Hepatic stellate cell (primary cell): ENCODE results near the gene THAP8.

Source experiments
- DNase-seq: peaks from one replicate; pipeline ENCODE4 v3.0.0; 2011; ENCODE audit warnings: low spot score

The THAP8 gene, protein sequence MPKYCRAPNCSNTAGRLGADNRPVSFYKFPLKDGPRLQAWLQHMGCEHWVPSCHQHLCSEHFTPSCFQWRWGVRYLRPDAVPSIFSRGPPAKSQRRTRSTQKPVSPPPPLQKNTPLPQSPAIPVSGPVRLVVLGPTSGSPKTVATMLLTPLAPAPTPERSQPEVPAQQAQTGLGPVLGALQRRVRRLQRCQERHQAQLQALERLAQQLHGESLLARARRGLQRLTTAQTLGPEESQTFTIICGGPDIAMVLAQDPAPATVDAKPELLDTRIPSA

DNA sequence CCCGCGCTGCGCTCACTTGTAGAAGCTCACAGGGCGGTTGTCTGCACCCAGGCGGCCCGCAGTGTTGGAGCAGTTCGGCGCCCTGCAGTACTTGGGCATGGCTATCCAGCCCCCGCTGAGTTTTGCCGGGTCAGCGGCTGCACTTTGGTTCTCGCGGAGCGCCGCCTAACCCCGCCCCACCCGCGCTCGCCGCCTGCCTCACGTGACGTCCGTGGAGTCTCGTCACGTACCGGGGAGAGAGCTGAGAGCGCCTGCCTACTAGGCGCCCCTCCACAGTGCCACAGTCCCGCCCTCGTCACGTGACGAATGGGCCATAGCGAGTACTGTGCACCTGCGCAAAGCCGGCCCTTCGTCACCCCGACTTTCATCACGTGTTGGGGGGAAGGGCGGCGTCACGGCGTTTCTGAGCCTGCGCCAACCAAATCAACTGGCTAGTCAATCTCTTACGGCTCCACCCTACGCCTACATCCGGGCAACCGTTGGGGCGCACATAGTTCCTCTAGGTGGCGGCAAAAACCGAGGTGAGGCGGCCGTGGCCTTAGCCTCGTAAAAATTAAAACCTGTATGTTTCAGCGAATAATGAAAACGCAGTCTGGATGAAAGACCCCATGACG, at the start of gene THAP8:
TSS of gene THAP8 (minus strand) at position 167 of the 614 bp plus-strand sequence. CDS start at position 99, 68 bp downstream.
- DNase-seq: peak; percentile 100

DNA sequence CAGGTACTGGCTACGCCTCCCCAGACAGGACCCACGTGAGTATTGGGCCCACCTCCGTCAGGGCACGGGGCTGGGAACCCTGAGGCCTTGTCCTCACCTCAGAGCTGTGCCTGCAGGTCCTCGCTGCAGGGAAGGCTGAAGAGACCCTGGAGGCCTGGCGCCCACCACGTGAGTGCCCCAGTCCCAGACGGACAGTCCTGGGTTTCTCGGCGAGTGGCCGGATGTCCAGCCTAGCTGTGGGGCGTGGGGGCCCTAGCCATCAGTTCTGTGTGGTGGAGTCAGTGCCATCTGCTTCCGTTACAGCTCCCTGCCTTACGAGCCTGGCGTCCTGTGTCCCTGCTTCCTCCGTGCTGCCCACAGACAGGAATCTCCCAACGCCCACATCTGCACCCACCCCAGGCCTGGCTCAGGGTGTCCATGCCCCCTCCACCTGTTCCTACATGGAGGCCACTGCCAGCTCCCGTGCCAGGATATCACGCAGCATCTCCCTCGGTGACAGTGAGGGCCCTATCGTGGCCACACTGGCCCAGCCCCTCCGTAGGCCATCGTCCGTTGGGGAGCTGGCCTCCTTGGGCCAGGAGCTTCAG, 49.0 kb upstream of the THAP8 start:
- no peak for DNase-seq

DNA sequence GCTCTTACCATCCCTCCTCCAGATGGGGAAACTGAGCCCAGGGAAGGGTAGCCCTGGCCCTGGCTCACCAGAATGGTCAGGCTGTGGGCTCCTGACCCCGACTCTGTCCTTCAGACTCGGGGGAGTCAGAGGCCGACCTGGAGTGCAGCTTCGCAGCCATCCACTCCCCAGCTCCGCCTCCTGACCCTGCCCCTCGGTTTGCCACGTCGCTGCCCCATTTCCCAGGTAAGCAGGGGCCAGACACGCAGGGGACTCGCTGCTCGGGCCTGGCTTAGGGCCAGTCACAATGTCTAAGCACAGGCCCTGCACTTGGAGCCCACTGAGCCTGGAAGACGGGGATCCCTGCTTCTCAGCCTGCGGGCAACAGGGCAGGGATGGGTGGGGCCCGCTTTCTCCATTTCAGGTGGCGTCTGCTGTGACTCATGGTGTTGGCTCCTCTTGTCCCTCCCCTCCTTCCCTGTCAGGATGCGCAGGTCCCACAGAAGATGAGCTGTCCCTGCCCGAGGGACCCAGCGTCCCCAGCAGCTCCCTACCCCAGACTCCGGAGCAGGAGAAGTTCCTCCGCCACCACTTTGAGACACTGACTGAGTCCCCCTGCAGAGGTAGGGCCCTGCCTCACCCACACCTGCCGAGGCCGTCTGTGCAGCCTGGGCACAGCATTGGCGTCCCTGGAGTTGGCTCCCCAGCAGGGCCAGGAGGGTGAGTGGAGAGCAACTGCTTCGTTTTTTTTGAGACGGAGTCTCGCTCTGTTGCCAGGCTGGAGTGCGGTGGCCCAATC, 47.7 kb upstream of the THAP8 start:
- no peak for DNase-seq

DNA sequence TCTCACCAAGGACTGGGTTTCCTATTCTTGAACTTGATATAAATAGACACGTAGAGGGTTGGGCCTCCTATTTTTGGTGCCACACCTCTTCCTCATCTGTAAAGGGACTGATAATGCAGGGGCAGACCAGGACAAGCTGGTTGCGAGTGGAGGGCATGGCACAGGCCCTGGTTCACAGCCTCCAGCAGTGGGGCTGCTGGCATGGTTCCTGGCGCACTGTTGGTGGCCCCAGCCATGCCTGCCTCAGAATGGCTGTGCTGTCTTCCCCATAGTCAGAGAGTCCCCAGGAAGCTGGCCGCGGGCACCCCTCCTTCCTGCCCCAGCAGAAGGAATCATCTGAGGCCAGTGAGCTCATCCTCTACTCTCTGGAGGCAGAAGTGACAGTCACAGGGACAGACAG, 46.4 kb upstream of the THAP8 start:
- no peak for DNase-seq

DNA sequence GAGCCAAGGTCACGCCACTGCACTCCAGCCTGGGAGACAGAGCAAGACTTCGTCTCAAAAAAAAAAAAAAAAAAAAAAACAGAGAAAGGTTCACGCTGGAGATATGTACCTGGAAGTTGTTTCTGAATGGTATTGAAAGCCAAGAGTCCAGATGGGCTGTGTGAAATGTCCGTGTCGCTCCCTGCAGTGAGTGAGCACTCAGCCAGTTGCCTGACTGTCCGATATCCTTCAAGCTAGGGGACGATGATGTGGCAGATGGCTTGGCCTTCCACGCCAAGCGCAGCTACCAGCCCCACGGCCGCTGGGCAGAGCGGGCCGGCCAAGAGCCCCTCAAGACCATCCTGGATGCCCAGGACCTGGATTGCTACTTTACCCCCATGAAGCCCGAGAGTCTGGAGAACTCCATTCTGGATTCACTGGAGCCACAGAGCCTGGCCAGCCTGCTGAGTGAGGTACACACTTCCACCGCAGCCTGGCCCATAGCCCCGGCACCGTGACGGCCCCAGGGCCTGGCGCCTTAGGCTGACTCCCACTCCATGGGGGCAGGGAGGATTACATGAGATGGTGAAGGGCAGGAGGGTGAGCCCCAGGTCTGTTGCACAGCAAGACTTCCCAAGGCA, 45.2 kb upstream of the THAP8 start:
- no peak for DNase-seq

DNA sequence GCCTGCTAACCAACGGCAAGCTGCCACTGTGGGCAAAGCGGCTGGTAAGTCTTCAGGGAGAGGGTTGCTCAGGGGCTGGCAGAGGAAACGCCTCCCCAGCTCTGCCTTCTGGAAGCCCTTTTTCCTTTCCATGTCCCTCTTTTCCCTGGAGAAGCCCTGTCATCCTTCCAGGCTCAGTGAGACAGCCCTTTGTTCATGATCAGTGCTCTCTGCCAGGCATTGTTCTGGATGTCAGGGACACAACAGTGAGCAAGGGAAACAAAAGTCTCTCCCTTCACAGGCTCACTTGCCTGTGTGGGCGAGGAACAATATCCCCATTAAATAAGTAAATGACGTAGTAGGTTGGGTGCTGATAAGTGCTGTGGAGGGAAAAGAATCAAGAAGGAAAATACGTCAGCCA, 43.0 kb upstream of the THAP8 start:
- no peak for DNase-seq

DNA sequence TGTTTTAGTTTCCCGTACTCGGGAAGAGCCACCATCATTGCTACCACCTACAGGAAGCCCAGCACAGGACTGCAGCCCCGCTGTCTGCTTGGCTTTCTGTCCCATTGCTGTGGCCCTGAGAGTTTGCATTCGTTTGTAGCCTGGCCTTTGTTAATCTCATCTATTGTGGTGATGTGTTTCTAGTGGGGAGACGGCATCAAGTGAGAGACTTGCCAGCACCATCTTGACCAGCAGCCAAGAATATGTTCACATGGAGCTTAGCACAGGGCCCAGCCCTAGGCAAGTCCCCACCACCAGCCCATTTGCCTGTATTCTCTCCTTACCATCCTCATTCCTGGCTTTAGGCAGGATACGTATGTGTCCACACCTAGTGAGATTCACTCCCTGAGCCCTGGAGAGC, 39.6 kb upstream of the THAP8 start:
- DNase-seq: no peak

DNA sequence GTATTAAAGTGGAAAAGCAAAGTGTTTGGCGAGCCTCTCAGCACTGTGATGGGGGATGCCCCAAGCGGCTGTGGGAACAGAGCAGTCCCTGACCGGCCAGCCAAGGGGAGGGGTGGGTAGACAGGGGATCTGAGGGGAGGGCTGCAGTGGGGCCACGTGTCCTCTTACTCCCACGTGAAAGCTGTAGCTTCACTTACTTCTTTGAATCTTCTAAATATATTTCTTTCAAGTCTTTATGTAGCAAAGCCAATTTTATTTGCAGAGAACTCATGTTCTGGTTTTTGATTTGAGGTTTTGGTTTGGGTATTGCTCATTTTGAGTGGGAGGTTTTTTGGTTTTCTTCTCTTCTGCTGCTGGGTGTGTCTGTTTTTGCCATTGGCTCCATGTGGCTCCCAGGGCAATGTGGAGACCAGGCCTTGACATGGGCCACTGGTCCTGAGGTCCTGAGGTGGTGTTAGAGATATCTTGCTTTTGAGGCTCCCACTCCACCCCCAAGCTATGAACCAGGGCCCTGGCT, 39.1 kb upstream of the THAP8 start:
- no peak for DNase-seq

DNA sequence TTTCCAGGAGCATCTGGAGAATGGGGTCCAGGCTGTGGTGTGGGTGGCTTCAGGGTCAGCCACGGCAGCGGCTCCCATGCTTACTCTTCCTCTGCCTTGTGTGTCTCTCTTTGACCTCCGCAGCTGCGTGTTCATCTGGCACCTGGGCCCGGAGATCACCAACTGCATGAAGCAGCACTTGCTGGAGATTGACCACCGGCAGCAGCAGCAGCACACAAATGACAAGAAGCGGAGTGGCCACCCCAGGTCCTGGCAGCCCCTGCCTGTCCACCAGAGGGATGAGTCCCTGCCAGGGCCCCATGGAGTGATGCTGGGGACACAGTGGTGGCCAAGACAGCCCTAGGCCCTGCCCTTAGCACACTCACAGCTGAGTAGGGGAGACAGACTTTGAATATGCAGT, 38.5 kb upstream of the THAP8 start:
- DNase-seq: no peak

DNA sequence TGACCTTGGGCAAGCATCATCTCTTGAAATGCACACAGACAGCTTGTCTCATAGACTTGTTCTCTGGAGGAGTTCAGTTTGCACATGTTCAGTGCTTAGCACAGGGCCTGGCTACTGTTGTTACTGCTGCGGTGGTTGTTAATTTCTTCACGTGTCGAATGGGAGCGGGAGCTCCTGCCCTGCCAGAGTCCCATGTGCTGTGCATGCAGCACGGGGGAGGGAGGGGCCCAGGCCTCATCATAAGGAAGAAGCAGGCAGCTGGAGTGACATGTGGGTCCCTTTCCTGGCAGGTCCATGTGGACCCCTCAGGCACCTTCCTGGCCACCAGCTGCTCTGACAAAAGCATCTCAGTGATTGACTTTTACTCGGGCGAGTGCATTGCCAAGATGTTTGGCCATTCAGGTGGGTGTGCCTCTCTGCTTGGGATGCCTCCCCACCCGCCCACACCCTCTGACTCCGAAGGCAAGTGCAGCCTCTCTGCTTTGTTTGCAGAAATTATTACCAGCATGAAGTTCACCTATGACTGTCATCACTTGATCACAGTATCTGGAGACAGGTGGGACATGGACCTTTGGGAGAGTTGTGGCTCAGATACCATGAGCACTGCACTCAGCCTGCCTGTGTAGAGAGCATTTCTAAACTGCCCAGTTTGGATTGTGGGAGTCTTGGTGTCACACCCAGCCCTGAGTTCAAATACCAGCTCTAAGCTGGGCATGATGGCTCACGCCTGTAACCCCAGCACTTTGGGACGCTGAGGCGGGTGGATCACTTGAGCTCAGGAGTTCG, 37.0 kb upstream of the THAP8 start:
- DNase-seq: no peak

DNA sequence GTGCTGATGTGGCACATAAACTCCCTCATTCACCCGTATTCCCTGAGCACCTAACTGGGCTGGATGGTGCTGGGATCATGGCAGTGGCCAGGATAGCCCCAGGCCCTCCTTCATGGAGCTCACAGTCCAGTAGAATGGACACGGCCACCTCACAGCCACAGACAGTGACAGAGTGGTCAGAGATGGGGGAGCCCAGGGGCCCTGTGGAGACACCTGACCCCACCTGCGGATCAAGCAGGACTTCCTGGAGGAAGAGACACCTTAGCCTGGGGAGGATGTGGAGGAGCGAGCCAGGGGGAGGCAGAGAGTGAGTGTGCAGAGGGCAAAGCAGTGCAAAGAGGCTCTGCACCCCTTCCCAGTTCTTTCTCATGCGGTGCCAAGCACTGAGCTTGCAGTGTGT, 35.8 kb upstream of the THAP8 start:
- no peak for DNase-seq

DNA sequence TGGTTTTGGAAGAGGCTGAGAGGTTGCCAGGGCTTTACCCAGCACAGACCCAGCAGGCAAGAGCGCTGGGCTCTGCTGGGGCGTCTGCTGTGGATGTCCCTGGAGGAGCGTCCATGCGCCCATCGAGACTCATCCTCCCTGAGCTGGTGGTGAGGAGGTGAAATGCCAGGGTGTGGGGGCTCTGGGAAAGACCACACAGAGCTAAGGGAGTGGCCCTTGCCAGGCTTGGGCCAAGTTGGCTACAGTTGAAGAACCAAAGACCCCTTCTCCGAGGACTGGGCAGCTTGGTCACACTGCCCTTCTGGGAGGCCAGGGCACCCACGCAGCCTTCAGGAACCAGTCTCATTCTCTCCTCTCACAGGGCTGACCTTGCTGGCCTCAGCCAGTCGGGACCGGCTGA, 32.2 kb upstream of the THAP8 start:
- DNase-seq: no peak

DNA sequence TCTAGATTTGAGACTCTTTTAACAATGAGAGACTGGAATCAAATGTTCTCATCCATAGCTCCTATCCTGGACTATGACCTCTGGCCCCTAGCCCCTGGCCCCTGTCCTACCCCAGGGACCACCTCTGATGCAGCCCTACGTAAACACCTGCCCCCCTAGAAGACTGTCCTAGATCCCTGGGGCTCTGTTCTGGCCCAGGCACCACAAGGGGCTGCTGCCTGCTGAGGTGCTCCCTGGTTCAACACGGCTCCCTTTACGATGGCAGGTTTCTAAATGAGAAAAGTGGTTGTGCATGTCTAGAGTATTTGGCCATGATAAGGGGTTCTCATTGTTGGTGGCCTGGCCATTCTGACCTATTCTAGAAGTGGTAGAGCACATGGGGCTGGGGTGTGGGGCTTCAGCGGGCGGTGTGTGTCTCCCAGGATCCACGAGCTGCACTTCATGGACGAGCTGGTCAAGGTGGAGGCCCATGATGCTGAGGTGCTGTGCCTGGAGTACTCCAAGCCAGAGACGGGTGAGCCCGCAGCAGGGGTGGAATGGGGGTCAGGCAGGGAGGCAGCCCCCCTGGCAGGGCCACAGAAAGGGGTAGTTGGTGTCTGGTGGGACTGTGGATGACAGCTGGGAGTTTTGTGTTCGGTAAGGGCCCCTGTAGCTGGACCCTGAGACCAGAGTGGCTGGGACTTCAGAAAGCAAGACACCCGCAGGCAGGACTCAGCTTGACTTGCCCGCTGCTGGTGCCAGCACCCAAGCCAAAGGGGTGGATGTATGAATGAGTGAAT, 30.3 kb upstream of the THAP8 start:
- DNase-seq: no peak

DNA sequence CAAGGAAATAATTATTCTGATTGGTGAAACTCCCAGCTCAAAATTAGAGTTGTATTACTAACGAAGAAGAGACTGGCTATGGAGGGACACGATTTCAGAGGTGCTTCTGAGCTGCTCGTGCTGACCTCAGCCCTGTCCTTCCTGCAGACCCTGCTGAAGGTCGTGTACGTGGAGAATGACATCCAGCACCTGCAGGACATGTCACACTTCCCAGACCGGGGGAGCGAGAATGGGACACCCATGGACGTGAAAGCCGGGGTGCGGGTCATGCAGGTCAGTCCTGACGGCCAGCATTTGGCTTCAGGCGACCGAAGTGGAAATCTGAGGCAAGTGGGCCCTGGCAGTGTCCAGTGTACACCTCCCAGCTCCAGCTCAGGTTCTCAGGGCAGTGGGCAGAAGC, 28.8 kb upstream of the THAP8 start:
- DNase-seq: no peak

DNA sequence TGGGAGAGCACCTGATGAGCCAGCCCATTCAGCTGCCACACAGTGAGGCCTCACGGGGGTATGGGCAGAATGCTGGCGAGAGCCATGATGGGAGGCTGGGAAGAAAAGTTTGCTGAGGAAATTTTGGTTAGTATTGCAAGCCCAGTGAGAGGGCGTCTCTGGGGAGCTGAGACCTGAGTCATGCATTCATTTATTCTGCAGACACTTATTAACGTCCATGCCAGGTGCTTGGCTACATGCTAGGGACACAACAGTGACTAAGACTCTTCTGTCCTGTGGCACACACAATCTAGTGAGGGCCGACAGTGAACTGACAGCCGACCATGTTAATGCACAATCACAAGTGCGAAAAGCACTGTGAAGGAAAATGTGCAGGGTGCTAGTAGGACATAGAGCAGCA, 27.8 kb upstream of the THAP8 start:
- no peak for DNase-seq

DNA sequence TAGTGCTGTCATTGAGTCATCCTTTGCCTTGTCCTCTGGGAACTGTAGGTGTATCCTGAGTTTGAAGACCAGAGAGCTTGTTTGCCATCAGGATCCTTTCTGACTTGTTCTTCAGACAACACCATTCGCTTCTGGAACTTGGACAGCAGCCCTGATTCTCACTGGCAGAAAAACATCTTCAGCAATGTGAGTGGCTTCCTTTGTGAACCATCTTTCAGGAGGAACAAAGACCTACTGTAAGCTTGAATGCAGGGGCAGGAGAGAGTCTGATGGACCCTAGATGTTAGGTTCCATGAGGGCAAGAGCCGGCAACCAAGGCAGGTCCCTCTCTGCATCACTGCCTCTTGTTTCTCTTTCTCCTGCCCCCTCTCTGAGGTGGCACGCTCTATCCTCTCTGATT, 27.3 kb upstream of the THAP8 start:
- no peak for DNase-seq

DNA sequence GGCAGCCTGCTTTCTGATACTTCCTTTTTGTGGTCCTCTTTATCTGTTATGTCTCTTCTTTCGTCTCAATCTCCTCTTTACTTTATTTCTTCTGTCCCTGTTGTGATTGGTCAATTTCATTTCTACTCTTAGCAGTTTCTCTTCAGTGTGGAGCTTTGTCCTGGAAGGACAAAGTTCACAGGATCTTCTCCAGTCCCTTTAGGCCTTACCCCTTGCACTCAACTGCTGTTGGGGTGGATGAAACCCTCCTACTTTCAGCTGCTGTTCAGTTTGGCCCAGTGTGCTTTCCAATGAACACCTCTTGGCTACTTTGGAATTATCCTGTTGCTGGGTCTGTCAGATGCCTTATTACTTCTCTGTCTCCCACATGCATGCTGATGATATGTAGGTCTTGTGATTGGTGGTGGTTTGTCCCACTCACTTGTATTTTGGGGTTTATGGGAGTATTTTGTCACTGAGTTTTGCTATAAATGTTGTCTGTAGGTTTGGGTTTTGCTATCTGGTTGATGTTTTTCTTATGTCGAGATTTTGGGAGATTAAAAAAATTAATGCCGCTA, 25.4 kb upstream of the THAP8 start:
- no peak for DNase-seq

DNA sequence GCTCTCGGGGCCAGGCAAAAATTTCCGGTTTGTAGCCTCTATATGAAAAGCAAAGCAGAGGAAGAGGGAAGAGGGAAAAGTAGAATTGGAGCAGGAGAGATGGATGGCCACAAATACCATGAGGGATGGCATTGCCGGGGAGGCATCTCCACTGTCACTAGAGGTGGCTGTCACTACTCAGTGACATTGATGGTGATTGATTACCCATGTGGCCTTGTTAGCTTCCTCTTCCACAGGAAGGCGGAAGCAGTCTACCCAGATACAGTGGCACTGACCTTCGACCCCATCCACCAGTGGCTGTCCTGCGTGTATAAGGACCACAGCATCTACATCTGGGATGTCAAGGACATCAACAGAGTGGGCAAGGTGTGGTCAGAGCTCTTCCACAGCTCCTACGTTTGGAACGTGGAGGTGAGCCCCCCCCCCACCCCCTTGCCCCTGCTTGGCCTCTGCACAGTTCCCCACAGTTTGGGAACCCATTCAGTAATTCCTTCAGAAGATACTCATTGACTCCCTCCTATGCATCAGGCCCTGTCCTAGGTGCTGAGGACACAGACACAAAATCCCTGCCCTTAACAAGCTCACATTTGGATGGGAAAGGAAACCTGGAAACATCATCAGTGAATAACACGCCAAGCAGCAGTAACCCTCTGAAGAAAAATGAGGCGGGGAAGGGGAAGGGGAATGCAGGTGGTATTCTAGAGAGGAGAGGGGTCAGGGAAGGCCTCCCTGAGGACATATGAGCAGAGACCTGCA, 19.2 kb upstream of the THAP8 start:
- no peak for DNase-seq

DNA sequence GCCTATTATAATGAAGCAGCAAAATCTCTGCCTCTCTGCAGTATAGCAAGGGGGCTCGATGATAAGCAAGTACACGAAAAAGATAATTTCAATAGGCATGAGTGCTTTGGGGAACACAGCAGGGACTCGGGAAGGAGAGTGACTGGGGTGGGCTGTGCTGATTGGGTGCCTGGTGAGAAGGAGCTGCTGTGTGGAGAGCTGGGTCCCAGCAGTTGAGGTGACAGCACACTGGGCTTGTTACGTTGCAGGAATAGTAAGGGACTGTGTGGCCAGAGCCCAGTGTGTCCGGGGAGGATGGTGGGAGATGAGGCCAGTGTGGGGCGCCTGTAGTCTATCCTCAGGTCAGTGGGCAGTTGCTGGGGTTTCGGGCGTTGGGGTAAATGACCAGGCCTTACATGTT, 18.0 kb upstream of the THAP8 start:
- no peak for DNase-seq
